ENCODE data around the gene CFAP410. TPM values are rescaled to one million over a fixed set of nuclear protein-coding genes. Genes with fewer than 3 reads are reported as not detected.

Gene CFAP410
- total RNA-seq, 1 experiment from 2014 or later = 8.6 TPM

DNA sequence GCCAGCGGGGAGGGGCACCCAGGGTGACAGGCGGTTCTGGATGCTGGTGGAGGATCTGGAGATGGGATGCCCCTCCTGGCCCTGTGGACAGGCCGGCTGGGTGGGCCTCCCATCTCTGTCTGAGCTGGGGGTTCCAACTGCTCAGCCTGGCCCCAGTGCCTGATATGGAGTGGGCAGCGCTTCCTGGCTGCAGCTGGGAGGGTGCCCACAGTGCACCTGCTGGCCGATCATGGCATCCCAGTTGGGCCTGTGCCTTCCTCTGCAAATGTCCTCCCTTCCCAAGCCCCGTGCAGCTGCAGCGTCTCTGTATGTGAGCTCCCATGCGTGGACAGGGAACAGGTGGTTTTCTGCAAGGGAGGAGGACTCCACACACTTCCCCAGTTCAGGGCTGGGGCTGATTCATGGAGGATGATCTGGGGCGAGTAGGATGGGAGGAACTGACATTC is 37.2 kb downstream of the CFAP410 start:
- no peaks in the 10 kb centered on the region for H3K27me3 Mint-ChIP-seq (ENCODE audit: unreplicated experiment)
- no TSS peak for BruUV-seq (replicated peaks)
- TF ChIP-seq CTCF (IDR thresholded peaks at IDR 0.05; ENCODE audit: unreplicated experiment) = no peak
- H3K4me3 Mint-ChIP-seq (ENCODE audit: low read depth, unreplicated experiment) = peak overlapping the region; percentile 19
- CTCF ChIA-PET = no interaction called here
- H3K27ac Mint-ChIP-seq (ENCODE audit: unreplicated experiment) = no peak overlapping the region
- peaks cover 8% of the 10 kb centered on the region for H3K36me3 Mint-ChIP-seq (ENCODE audit: insufficient read depth, unreplicated experiment)
- H3K9me3 Mint-ChIP-seq (ENCODE audit: low read depth, unreplicated experiment) = no peaks in the 10 kb centered on the region
- peaks cover 18% of the 10 kb centered on the region for H3K4me1 Mint-ChIP-seq (ENCODE audit: low read depth, unreplicated experiment)
- no peak for DNase-seq
- intact Hi-C loops (cut with micrococcal nuclease; ENCODE audit: unreplicated experiment) = no loop called here

DNA sequence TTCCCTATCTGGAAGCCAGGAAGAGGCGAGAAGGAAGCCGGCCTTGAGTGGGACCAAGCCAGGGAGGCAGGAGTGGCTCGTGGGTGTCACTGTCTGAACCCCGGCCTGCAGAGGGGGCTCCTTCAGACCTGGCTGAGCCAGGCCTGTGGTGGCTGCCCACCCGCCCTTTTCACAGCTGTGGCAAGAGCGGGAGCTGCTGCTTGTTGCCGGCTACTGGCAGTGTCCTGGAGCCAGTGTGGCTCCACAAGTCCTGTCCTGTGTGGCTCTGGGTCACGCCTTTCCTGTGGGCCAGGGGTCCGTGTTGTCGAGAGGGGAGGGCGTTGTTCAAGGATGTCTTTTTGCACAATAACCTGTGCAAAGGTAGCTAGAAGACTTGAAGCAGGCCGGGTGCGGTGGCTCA is 38.0 kb downstream of the CFAP410 start:
- TF ChIP-seq CTCF (IDR thresholded peaks at IDR 0.05; ENCODE audit: unreplicated experiment) = no peak
- Mint-ChIP-seq H3K4me3 (ENCODE audit: low read depth, unreplicated experiment) (peak overlapping the region; percentile 72), H3K36me3 (ENCODE audit: insufficient read depth, unreplicated experiment) (peaks cover 8% of the 10 kb centered on the region), H3K27ac (ENCODE audit: unreplicated experiment) (no peak overlapping the region), H3K27me3 (ENCODE audit: unreplicated experiment) (no peaks in the 10 kb centered on the region), H3K9me3 (ENCODE audit: low read depth, unreplicated experiment) (no peaks in the 10 kb centered on the region), H3K4me1 (ENCODE audit: low read depth, unreplicated experiment) (peaks cover 18% of the 10 kb centered on the region)
- intact Hi-C loops (cut with micrococcal nuclease; ENCODE audit: unreplicated experiment) = no loop called here
- BruUV-seq (replicated peaks) = no TSS peak
- no peak for DNase-seq
- CTCF ChIA-PET = no interaction called here

DNA sequence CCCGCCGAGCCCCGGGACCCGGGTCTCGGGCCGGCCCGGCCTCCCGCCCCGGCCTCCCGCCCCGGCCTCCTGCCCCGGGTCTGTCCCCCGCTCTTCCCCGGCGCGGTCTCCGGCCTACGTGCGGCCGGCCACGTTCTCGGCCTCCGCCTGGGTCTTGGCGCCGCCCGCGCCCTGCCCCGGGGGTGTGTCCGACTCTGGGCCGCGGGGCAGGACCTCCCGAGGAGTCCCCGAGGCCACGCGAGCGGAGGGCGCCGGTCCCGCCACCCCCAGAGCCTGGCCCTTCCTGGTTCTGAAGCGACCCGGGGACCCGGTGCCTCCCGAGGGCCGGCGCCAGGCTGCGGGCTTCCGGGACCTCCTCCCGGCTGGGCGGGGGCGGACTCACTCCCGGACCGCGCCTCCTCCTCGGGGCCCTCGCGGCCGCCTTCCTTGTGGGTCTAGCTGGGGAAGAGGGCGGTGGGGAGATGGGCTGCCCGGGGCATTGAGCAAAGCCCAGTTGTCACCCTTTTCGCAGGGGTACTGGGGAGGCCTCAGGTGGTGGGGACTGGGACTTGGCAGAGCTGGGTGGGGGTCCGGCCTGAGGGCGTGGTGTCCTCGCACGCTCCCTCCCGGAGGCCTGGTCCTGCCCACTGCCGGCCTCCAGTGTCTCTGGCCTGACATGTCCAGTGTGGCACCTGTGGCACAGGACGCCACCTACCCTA is 38.8 kb downstream of the CFAP410 start:
- TF ChIP-seq CTCF (IDR thresholded peaks at IDR 0.05; ENCODE audit: unreplicated experiment) = no peak
- Mint-ChIP-seq H3K27me3 (ENCODE audit: unreplicated experiment) (no peaks in the 10 kb centered on the region), H3K36me3 (ENCODE audit: insufficient read depth, unreplicated experiment) (peaks cover 8% of the 10 kb centered on the region), H3K4me1 (ENCODE audit: low read depth, unreplicated experiment) (peaks cover 18% of the 10 kb centered on the region), H3K9me3 (ENCODE audit: low read depth, unreplicated experiment) (no peaks in the 10 kb centered on the region), H3K27ac (ENCODE audit: unreplicated experiment) (no peak overlapping the region), H3K4me3 (ENCODE audit: low read depth, unreplicated experiment) (peak overlapping the region; percentile 72)
- CTCF ChIA-PET = no interaction called here
- peak; percentile 67 for DNase-seq
- BruUV-seq (replicated peaks) = TSS peak; percentile 42
- intact Hi-C loops (cut with micrococcal nuclease; ENCODE audit: unreplicated experiment) = no loop called here

DNA sequence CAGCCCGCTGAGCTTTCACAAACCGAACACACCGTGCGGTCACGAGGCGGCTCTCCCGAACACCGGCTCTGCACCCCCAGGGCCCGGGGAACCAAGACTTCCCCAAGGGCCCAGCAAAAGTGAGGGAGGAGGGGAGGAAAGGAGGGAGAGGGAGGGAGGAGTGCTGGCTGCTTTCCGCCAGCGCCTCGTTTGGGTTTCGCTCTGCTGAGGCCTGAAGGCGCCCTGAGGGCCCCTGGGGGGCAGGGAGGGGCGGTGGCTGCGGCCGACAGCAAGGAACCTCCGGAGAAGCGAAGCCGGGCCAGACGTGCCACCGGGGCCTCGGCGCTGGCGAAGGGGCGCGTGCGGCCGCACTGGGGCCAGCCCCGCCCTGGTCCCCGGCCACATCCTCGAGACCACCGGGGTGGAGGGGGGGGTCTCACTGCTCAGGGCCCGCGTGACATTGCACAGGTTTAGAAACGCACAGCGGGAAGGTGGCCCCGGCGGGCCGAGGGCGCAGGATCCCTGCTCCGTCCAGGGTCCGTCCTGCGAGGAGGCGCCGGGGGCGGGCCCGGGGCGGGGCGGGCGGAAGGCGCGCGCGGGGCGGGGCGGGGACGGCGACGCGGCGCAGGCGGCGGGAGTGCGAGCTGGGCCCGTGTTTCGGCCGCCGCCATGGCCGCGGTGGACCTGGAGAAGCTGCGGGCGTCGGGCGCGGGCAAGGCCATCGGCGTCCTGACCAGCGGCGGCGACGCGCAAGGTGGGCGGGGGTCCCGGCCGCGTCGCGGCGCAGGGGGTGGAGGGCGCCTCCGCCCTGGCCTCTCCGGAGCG is 39.5 kb downstream of the CFAP410 start, which contains the start of gene PFKL:
Gene PFKL (plus strand): TSS at position 596 of the 804 bp plus-strand sequence. CDS start 53 bp downstream, at position 649.
- BruUV-seq (replicated peaks) = no TSS peak
- H3K4me3 Mint-ChIP-seq (ENCODE audit: low read depth, unreplicated experiment) = peak within 1 kb of the TSS; percentile 72
- CTCF ChIA-PET = no interaction called here

More for the DNA sequence above, 39.5 kb downstream of the CFAP410 start, which contains the start of gene PFKL:
- peak; percentile 64 for DNase-seq
- Mint-ChIP-seq H3K27me3 (ENCODE audit: unreplicated experiment) (no peaks in the 10 kb centered on the region), H3K27ac (ENCODE audit: unreplicated experiment) (no peak within 1 kb of the TSS), H3K36me3 (ENCODE audit: insufficient read depth, unreplicated experiment) (peaks cover 8% of the 10 kb centered on the region), H3K9me3 (ENCODE audit: low read depth, unreplicated experiment) (no peaks in the 10 kb centered on the region), H3K4me1 (ENCODE audit: low read depth, unreplicated experiment) (peaks cover 11% of the 10 kb centered on the region)
- intact Hi-C loops (cut with micrococcal nuclease; ENCODE audit: unreplicated experiment) = no loop called here
- no peak for TF ChIP-seq CTCF (IDR thresholded peaks at IDR 0.05; ENCODE audit: unreplicated experiment)

Measured in Calu3 (cell line).